ENCODE results near the gene MVB12B. TPM values are rescaled to one million over a fixed set of nuclear protein-coding genes. Genes with fewer than 3 reads are reported as not detected.

Gene MVB12B
- total RNA-seq, 4 donors from 2014 or later: 8.5 to 13.0 (median 10.5) TPM

- no peak for TF ChIP-seq CTCF (IDR thresholded peaks at IDR 0.05; ENCODE audit: low read depth)
These were observed 85.3 kb downstream of the MVB12B start for GRCh38 chr9:126411948-126412284.

- TF ChIP-seq CTCF (IDR thresholded peaks at IDR 0.05; ENCODE audit: low read depth): no peak
These were observed 86.3 kb downstream of the MVB12B start for GRCh38 chr9:126412905-126413304.

GRCh38 chr9:126413391-126414068 lies 86.9 kb downstream of the MVB12B start:
- no peak for TF ChIP-seq CTCF (IDR thresholded peaks at IDR 0.05; ENCODE audit: low read depth)

GRCh38 chr9:126415741-126416370 lies 89.2 kb downstream of the MVB12B start:
- no peak for TF ChIP-seq CTCF (IDR thresholded peaks at IDR 0.05; ENCODE audit: low read depth)

DNA sequence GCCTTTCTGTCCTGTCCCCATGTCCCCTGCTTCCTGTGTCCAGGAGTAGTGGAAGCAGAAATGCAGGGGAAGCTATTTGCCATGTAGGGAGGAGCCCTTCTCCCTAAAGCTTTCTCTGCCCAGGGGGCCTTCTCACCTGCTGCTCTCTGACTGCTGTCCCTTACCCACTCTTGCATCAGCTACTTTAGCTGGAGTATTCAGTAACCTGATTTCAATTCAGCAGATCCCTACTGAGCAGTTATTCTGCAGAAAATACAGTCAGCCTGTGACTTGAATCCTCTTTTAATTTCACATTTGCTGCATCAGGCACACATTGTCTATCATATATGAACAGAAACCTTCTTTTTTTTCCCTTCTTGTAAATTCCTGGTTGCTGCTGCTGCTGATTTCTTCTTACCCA lies 90.4 kb downstream of the MVB12B start:
- no peak for TF ChIP-seq CTCF (IDR thresholded peaks at IDR 0.05; ENCODE audit: low read depth)

DNA sequence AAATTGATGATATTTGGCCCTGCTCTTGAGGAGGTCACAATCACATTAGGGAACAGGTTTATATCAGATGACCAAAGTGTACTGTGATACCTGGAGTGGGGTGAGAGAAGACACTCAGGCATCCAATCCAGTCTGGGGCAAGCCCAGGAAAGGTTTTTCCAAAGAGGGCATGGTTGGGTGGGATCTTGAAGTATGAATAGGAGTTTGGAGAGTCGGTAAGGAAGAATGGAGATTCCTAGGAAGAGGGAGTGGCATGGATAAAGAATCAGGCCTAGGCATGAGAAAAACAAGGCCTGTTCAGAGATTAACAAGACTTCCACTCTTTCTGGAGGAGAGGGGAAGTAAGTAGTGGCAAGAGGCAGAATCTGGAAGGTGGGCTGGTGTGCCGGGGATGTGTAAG lies 91.1 kb downstream of the MVB12B start:
- no peak for TF ChIP-seq CTCF (IDR thresholded peaks at IDR 0.05; ENCODE audit: low read depth)

GRCh38 chr9:126418608-126419007 lies 92.0 kb downstream of the MVB12B start:
- TF ChIP-seq CTCF (IDR thresholded peaks at IDR 0.05; ENCODE audit: low read depth): no peak
